ENCODE measurements around the gene PCSK2. TPM values are rescaled to one million over a fixed set of nuclear protein-coding genes. Genes with fewer than 3 reads are reported as not detected.
"Not testable (repeated sequence)": the region's sequence is repeated elsewhere in the genome, so short reads cannot be mapped to it uniquely, and the experiment has no call there.

The PCSK2 gene
- total RNA-seq, 4 donors from 2014 or later: 0.29 TPM; not detected in 3

DNA sequence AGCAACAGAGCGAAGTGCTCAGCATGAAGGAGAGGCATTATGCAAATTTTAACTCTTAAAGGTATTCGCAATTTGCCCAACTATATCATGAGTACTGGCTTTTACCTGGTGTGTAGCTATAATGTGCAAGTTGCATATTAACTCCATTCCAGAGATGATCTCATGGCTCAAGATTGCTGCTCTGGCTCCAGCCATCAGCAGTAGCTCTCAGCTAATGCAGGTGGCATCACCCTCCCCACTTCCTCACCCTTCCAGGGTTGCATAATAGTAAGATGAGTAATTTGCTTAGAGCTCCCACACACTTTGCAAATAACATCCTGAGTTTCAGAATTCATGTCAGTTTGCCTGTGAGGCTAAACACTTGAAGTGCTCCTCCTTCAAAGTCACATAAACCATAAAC is 15.9 kb upstream of the PCSK2 start:
- ATAC-seq (no peak), DNase-seq (no peak)
- TF ChIP-seq POLR2A (IDR thresholded peaks at IDR 0.05): no peak
- TF ChIP-seq, protein P1, sequence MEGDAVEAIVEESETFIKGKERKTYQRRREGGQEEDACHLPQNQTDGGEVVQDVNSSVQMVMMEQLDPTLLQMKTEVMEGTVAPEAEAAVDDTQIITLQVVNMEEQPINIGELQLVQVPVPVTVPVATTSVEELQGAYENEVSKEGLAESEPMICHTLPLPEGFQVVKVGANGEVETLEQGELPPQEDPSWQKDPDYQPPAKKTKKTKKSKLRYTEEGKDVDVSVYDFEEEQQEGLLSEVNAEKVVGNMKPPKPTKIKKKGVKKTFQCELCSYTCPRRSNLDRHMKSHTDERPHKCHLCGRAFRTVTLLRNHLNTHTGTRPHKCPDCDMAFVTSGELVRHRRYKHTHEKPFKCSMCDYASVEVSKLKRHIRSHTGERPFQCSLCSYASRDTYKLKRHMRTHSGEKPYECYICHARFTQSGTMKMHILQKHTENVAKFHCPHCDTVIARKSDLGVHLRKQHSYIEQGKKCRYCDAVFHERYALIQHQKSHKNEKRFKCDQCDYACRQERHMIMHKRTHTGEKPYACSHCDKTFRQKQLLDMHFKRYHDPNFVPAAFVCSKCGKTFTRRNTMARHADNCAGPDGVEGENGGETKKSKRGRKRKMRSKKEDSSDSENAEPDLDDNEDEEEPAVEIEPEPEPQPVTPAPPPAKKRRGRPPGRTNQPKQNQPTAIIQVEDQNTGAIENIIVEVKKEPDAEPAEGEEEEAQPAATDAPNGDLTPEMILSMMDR (IDR thresholded peaks at IDR 0.05 in 4 of 5, conservative IDR thresholded peaks at IDR 0.05 in 1 of 5): no peak
- Histone ChIP-seq H3K4me1 (no peaks in the 10 kb centered on the region), H3K4me3 (no peak overlapping the region), H3K27ac (no peak overlapping the region), H3K36me3 (no peaks in the 10 kb centered on the region), H3K9me3 (no peaks in the 10 kb centered on the region), H3K27me3 (no peaks in the 10 kb centered on the region)
- intact Hi-C loops (cut with DNase I; ENCODE audit: low total_unique reads): no loop called here
- in situ Hi-C loops (cut with MboI; ENCODE audit: low sequenced_read_pairs in 4 of 4): no loop called here

DNA sequence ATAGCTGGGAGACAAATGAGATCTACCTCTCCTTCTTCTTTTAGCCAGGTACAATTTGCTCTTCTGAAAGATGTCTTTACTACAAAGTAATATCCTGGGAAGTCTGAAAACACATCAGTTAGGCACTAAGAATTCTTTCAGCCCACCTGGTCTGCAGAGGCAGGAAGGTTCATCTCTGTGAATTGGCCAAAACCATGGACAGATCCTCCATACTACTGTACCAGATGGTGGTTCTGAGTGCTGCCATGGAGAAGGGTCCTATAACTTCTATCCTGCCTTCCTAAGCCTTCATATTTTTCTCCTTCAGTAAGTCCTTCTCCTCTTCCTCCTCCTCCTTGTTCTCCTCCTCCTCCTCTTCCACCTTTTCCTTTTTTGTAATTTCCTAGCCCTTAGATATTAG is 11.7 kb upstream of the PCSK2 start:
- intact Hi-C loops (cut with DNase I; ENCODE audit: low total_unique reads): no loop called here

DNA sequence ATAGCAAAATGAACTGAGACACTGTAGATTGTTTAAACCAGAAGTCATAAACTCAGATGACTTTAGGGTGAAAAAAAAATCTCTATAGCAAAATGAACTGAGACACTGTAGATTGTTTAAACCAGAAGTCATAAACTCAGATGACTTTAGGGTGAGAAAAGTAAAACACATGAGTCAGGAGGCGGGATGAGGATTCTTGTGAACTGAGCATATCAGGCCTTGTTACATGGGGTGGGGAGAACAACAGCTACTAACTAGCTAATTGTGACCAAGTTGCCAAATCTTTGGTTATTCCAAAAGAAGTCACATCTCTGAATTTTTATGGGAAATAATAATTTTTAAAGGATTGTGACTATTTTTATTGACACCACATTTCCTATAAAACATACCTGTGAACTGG is 7.0 kb upstream of the PCSK2 start:
- intact Hi-C loops (cut with DNase I; ENCODE audit: low total_unique reads); H3K4me1 ChIP-seq; H3K4me3 ChIP-seq; DNase-seq; H3K27ac ChIP-seq; ATAC-seq; H3K9me3 ChIP-seq; in situ Hi-C loops (cut with MboI; ENCODE audit: low sequenced_read_pairs in 4 of 4); H3K36me3 ChIP-seq: not testable (repeated sequence)
- H3K27me3 ChIP-seq: peaks cover 6 to 12% (median 8%) of the 10 kb centered on the region in 3 donors

More for the DNA sequence above, 11.7 kb upstream of the PCSK2 start:
- H3K27me3 ChIP-seq: no peaks in the 10 kb centered on the region
- no peak for ATAC-seq
- H3K27ac ChIP-seq: no peak overlapping the region
- in situ Hi-C loops (cut with MboI; ENCODE audit: low sequenced_read_pairs in 4 of 4): no loop called here
- no peaks in the 10 kb centered on the region for H3K9me3 ChIP-seq
- no peak for TF ChIP-seq POLR2A (IDR thresholded peaks at IDR 0.05)
- TF ChIP-seq, protein P1 (IDR thresholded peaks at IDR 0.05 in 4 of 5, conservative IDR thresholded peaks at IDR 0.05 in 1 of 5): no peak
- no peak overlapping the region for H3K4me3 ChIP-seq
- no peaks in the 10 kb centered on the region for H3K36me3 ChIP-seq
- H3K4me1 ChIP-seq: no peaks in the 10 kb centered on the region
- no peak for DNase-seq

DNA sequence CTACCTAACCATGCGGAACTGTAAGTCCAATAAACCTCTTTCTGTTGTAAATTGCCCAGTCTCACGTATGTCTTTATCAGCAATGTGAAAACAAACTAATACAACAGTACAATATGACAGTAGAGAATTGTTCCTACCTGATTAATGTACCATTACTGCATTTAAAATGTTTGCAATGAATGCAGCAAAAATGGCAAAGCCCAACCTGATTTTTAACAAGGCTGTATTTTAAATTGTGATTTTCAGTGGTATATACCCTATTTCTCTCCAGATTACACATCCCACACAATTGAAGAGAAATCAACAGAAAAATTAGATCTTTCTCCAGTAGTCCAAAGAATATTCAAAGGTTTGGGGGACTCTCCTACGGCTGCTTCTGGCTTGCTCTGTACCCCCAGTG is 3.3 kb upstream of the PCSK2 start:
- no peak overlapping the region for H3K4me3 ChIP-seq
- ATAC-seq (no peak), DNase-seq (no peak)
- TF ChIP-seq, protein P1 (IDR thresholded peaks at IDR 0.05 in 4 of 5, conservative IDR thresholded peaks at IDR 0.05 in 1 of 5): no peak
- TF ChIP-seq POLR2A (IDR thresholded peaks at IDR 0.05): no peak
- peaks cover 35 to 43% (median 39%) of the 10 kb centered on the region in 3 donors for H3K27me3 ChIP-seq
- in situ Hi-C loops (cut with MboI; ENCODE audit: low sequenced_read_pairs in 4 of 4): no loop called here
- H3K4me1 ChIP-seq: peaks cover 0 to 5% of the 10 kb centered on the region in 2 donors
- intact Hi-C loops (cut with DNase I; ENCODE audit: low total_unique reads): no loop called here
- H3K9me3 ChIP-seq: no peaks in the 10 kb centered on the region
- no peaks in the 10 kb centered on the region for H3K36me3 ChIP-seq
- no peak overlapping the region for H3K27ac ChIP-seq

DNA sequence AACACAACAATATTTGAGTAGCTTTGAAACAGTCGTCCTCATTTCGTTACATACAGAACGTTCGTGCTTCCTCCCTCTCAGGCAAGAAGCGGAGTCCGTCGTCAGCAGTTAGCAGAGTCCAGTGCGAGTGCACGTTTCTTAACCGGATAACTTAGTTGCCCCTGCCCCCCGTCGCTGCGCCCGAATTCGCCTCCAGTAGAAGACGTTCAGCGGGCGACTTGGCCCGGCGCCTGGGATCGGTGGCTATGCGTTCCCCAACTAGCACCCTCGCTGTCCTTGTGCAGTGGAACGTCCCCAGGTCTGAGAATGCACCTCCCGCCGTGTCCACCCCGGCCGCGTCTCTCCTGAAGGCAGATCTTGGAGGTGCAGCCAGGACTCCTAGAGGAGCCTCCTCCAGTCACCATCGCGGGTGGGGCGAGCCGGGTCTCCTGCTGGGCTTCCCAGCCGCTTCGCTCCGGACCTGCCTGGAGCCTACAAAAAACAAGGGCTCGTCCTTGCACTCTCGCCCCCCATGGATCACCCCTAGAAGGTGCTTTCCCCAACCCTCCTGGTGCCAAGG is 910 bp upstream of the PCSK2 start:
- Histone ChIP-seq H3K4me3 (peak overlapping the region in 2 of 4 donors; percentile 11 to 32), H3K27me3 (peaks cover 39 to 50% (median 40%) of the 10 kb centered on the region in 3 donors), H3K36me3 (no peaks in the 10 kb centered on the region), H3K4me1 (peaks cover 0 to 5% of the 10 kb centered on the region in 2 donors), H3K27ac (no peak overlapping the region), H3K9me3 (no peaks in the 10 kb centered on the region)
- ATAC-seq: no peak
- intact Hi-C loops (cut with DNase I; ENCODE audit: low total_unique reads) (no loop called here), in situ Hi-C loops (cut with MboI; ENCODE audit: low sequenced_read_pairs in 4 of 4) (no loop called here)
- TF ChIP-seq, protein P1 (IDR thresholded peaks at IDR 0.05 in 4 of 5, conservative IDR thresholded peaks at IDR 0.05 in 1 of 5): no peak
- no peak for TF ChIP-seq POLR2A (IDR thresholded peaks at IDR 0.05)
- no peak for DNase-seq
